GM06990 (cell line): ENCODE results near the gene DNASE1.

Source experiments
- DNase-seq: peaks from one replicate; pipeline ENCODE4 v3.0.0-alpha.2; 2011; ENCODE audit not compliant: insufficient read length; ENCODE audit errors: extremely low read depth
- H3K27me3 ChIP-seq: replicated peaks from 2 replicates; pipeline ENCODE4 v1.6.0; 2011; ENCODE audit warnings: low read length; ENCODE audit not compliant: control insufficient read depth, insufficient read depth
- H3K36me3 ChIP-seq: 2 replicates; pipeline ENCODE4 v1.5.1; 2011; ENCODE audit warnings: low read length; ENCODE audit not compliant: control insufficient read depth, insufficient read depth
- H3K4me3 ChIP-seq: replicated peaks from 2 replicates; pipeline ENCODE4 v1.5.1; 2011; ENCODE audit warnings: low read depth, mild to moderate bottlenecking, control low read depth, low read length
- CTCF ChIP-seq: IDR thresholded peaks from 2 replicates; pipeline ENCODE4 v1.5.1; 2011; ENCODE audit warnings: low read length, control low read depth, mild to moderate bottlenecking, inconsistent platforms; ENCODE audit not compliant: insufficient read depth, poor library complexity, severe bottlenecking

DNASE1 gene

GRCh38 chr16:3645108-3645503, 9.4 kb upstream of the DNASE1 start:
- DNase-seq, result no peak
- Histone ChIP-seq H3K36me3 (peaks cover 14% of the 10 kb centered on the region), H3K27me3 (no peaks in the 10 kb centered on the region), H3K4me3 (no peak overlapping the region)
- no peak for TF ChIP-seq CTCF

- Histone ChIP-seq H3K27me3 (no peaks in the 10 kb centered on the region), H3K4me3 (no peak overlapping the region), H3K36me3 (peaks cover 14% of the 10 kb centered on the region)
- TF ChIP-seq CTCF, result no peak
- DNase-seq, result no peak
Observed at GRCh38 chr16:3645504-3646347, 8.8 kb upstream of the DNASE1 start.

- Histone ChIP-seq H3K27me3 (no peaks in the 10 kb centered on the region), H3K36me3 (peaks cover 11% of the 10 kb centered on the region), H3K4me3 (no peak overlapping the region)
- DNase-seq, result no peak
- no peak for TF ChIP-seq CTCF
Observed at GRCh38 chr16:3646348-3646920, 8.1 kb upstream of the DNASE1 start.

- peaks cover 18% of the 10 kb centered on the region for H3K36me3 ChIP-seq
- no peak overlapping the region for H3K4me3 ChIP-seq
- no peak for DNase-seq
- TF ChIP-seq CTCF, result no peak
- no peaks in the 10 kb centered on the region for H3K27me3 ChIP-seq
Observed at GRCh38 chr16:3650631-3651265, 3.7 kb upstream of the DNASE1 start.

DNA sequence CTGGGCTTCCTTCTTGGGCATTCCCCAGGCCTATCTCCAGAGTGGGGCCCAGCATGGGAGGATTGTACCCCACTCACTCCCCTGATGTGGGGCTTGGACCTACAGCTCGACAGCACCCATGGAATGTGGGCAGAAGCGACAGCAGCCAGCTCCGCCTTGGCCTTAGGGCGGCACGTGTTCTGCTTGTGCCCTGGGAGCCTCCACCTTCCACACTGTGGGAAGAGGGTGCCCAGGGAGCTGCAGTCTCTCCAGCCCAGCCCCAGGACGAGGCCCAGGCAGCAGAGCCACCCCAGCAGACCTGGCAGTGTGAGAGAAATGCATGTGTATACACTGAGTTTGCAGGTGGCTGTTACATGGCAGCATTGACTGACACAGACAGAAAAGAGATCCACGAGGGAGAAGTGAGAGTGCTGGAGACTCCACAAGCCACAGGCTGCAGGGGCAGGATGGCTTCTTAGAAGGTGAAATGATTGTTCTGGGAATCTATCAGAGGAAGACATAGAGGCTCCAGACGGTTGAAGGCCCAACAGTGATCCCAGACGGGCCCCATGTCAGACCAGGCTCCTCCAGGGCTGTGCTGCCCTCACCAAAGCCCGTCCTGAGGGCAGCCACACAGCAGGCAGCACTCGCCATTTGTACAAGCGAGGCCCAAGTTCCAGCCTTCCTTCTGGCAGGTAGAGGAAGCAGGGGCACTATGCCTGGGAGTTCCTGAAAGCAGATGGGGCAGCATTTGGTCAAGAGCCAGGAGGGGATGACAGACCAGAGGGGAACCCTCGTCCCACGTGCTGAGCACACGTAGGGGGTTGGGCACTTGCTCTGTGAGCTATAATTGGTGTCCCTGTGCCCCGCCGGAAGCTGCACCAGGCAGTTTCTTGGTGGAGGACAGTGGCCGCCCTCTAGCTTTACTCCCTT, 2.8 kb upstream of the DNASE1 start:
- DNase-seq, result no peak
- H3K36me3 ChIP-seq, result peaks cover 20% of the 10 kb centered on the region
- no peak overlapping the region for H3K4me3 ChIP-seq
- no peaks in the 10 kb centered on the region for H3K27me3 ChIP-seq
- TF ChIP-seq CTCF, result no peak
